CD4-positive, CD25-positive, alpha-beta regulatory T cell (primary cell): ENCODE results near the gene OR4D2. TPM values are rescaled to one million over a fixed set of nuclear protein-coding genes. Genes with fewer than 3 reads are reported as not detected.
"Not testable (repeated sequence)": the region's sequence is repeated elsewhere in the genome, so short reads cannot be mapped to it uniquely, and the experiment has no call there.

Experiments
- ATAC-seq, 2 donors: fragments of 150-1000 bp; cut with Tn5 transposase; one replicate each; pipeline ENCODE4 v1.10.0; 2021; ENCODE audit warnings: low read depth in 2 of 2, moderate number of reproducible peaks in 2 of 2, moderate library complexity in 1 of 2
- DNase-seq, 3 donors: peaks; one replicate each; pipeline versions ENCODE4 v3.0.0 to v3.0.0-alpha.2; 2012 to 2022; ENCODE audit warnings: mixed read lengths in 1 of 3
- H3K27ac ChIP-seq: one replicate; pipeline ENCODE4 v1.7.0; 2013; ENCODE audit warnings: mild to moderate bottlenecking, low read length; ENCODE audit not compliant: insufficient read depth, poor library complexity, severe bottlenecking
- H3K27me3 ChIP-seq: one replicate; pipeline ENCODE4 v1.7.0; 2013; ENCODE audit warnings: low read length; ENCODE audit not compliant: control insufficient read depth, insufficient read depth
- H3K36me3 ChIP-seq: one replicate; pipeline ENCODE4 v1.7.0; 2013; ENCODE audit warnings: mild to moderate bottlenecking, low read length, moderate library complexity; ENCODE audit not compliant: control insufficient read depth, insufficient read depth
- H3K4me1 ChIP-seq: 2 replicates; pipeline ENCODE4 v1.7.0; 2013; ENCODE audit warnings: mild to moderate bottlenecking, low read length; ENCODE audit not compliant: insufficient read depth, control insufficient read depth, poor library complexity, severe bottlenecking
- H3K4me3 ChIP-seq: one replicate; pipeline ENCODE4 v1.7.0; 2013; ENCODE audit warnings: low read depth, mild to moderate bottlenecking, low read length, moderate library complexity
- H3K9me3 ChIP-seq, 2 experiments: 1 replicate in 1 of 2; 2 replicates in 1 of 2; pipeline ENCODE4 v1.7.0; 2013; ENCODE audit warnings: low read length in 2 of 2, mild to moderate bottlenecking in 1 of 2, moderate library complexity in 1 of 2; ENCODE audit not compliant: control insufficient read depth in 2 of 2
- H3K27ac Mint-ChIP-seq, 3 donors: one replicate each; pipeline ENCODE4 v1.8.0; 2020 to 2022; ENCODE audit warnings: mild to moderate bottlenecking in 3 of 3, mixed read lengths in 3 of 3, moderate library complexity in 2 of 3
- H3K27me3 Mint-ChIP-seq: one replicate; pipeline ENCODE4 v1.8.0; 2022; ENCODE audit warnings: mild to moderate bottlenecking, mixed read lengths
- H3K36me3 Mint-ChIP-seq: one replicate; pipeline ENCODE4 v1.8.0; 2020; ENCODE audit warnings: mixed read lengths
- H3K4me1 Mint-ChIP-seq, 4 donors: one replicate each; pipeline ENCODE4 v1.8.0; 2020 to 2022; ENCODE audit warnings: mixed read lengths in 4 of 4, mild to moderate bottlenecking in 1 of 4
- H3K4me3 Mint-ChIP-seq, 4 donors: one replicate each; pipeline ENCODE4 v1.8.0; 2020 to 2022; ENCODE audit warnings: mild to moderate bottlenecking in 4 of 4, mixed read lengths in 4 of 4, moderate library complexity in 3 of 4
- H3K9me3 Mint-ChIP-seq, 7 donors: one replicate each; pipeline ENCODE4 v1.8.0; 2020 to 2022; ENCODE audit warnings: mixed read lengths in 7 of 7, mild to moderate bottlenecking in 3 of 7, moderate library complexity in 2 of 7
- polyA plus RNA-seq, 4 donors: library from polyadenylated mRNA; unstranded; fragments of 300-500 nt; fragmentation: Illumina TruSeq; gene quantifications; one replicate each; pipeline ENCODE4 v1.2.3, GENCODE V29; 2021
- total RNA-seq: library from RNA; stranded (reverse); gene quantifications from one replicate; pipeline ENCODE4 v1.2.3, GENCODE V29; 2022

OR4D2 gene
- total RNA-seq (not detected), polyA plus RNA-seq (not detected)

- Mint-ChIP-seq H3K27ac (peak within 1 kb of the TSS in 2 of 3 donors; percentile 50 to 65), H3K27me3 (peaks cover 33% of the 10 kb centered on the region), H3K4me1 (peaks cover 25 to 38% (median 31%) of the 10 kb centered on the region in 4 donors), H3K36me3 (peaks cover 3% of the 10 kb centered on the region), H3K4me3 (no peak within 1 kb of the TSS), H3K9me3 (no peaks in the 10 kb centered on the region)
- ATAC-seq: no peak
- no peak within 1 kb of the TSS for H3K4me3 ChIP-seq
- H3K4me1 ChIP-seq: peaks cover 20% of the 10 kb centered on the region
- H3K27me3 ChIP-seq: peaks cover 12% of the 10 kb centered on the region
- DNase-seq: no peak
- H3K36me3 ChIP-seq: no peaks in the 10 kb centered on the region
- no peaks in the 10 kb centered on the region for H3K9me3 ChIP-seq
- no peak within 1 kb of the TSS for H3K27ac ChIP-seq
These were observed at the start of gene OR4D2 for GRCh38 chr17:58166682-58167081. TSS of gene OR4D2 (plus strand) at chr17:58166982. CDS start at chr17:58169656, 2,674 bp downstream.

GRCh38 chr17:58117382-58117781, 49.4 kb upstream of the OR4D2 start:
- no peaks in the 10 kb centered on the region for H3K9me3 Mint-ChIP-seq
- no peaks in the 10 kb centered on the region for H3K36me3 ChIP-seq
- no peaks in the 10 kb centered on the region for H3K9me3 ChIP-seq
- H3K27me3 ChIP-seq: peaks cover 5% of the 10 kb centered on the region
- no peak for ATAC-seq
- no peak overlapping the region for H3K27ac ChIP-seq
- H3K36me3 Mint-ChIP-seq: no peaks in the 10 kb centered on the region
- DNase-seq: no peak
- H3K27ac Mint-ChIP-seq: no peak overlapping the region
- no peaks in the 10 kb centered on the region for H3K4me1 ChIP-seq
- H3K4me1 Mint-ChIP-seq: peaks cover 5 to 7% (median 6%) of the 10 kb centered on the region in 4 donors
- H3K4me3 ChIP-seq: no peak overlapping the region
- peaks cover 33% of the 10 kb centered on the region for H3K27me3 Mint-ChIP-seq
- no peak overlapping the region for H3K4me3 Mint-ChIP-seq

GRCh38 chr17:58119491-58119890, 47.3 kb upstream of the OR4D2 start:
- Mint-ChIP-seq H3K4me3 (no peak overlapping the region), H3K9me3 (no peaks in the 10 kb centered on the region), H3K27ac (no peak overlapping the region), H3K36me3 (no peaks in the 10 kb centered on the region), H3K27me3 (peaks cover 33% of the 10 kb centered on the region), H3K4me1 (peaks cover 3 to 7% (median 6%) of the 10 kb centered on the region in 4 donors)
- Histone ChIP-seq H3K4me3 (no peak overlapping the region), H3K27ac (no peak overlapping the region), H3K9me3 (no peaks in the 10 kb centered on the region), H3K4me1 (no peaks in the 10 kb centered on the region), H3K27me3 (peaks cover 3% of the 10 kb centered on the region), H3K36me3 (no peaks in the 10 kb centered on the region)
- ATAC-seq (no peak), DNase-seq (no peak)

- DNase-seq (peak; percentile 23 to 67 (median 62)), ATAC-seq (no peak)
- H3K27ac Mint-ChIP-seq: no peak overlapping the region
- H3K27ac ChIP-seq: no peak overlapping the region
- H3K27me3 ChIP-seq: peaks cover 3% of the 10 kb centered on the region
- H3K4me1 Mint-ChIP-seq: peaks cover 3 to 7% (median 6%) of the 10 kb centered on the region in 4 donors
- peaks cover 33% of the 10 kb centered on the region for H3K27me3 Mint-ChIP-seq
- no peaks in the 10 kb centered on the region for H3K36me3 ChIP-seq
- H3K4me3 ChIP-seq: no peak overlapping the region
- H3K4me1 ChIP-seq: no peaks in the 10 kb centered on the region
- no peak overlapping the region for H3K4me3 Mint-ChIP-seq
- H3K9me3 ChIP-seq: no peaks in the 10 kb centered on the region
- no peaks in the 10 kb centered on the region for H3K9me3 Mint-ChIP-seq
- no peaks in the 10 kb centered on the region for H3K36me3 Mint-ChIP-seq
These were observed 46.5 kb upstream of the OR4D2 start for GRCh38 chr17:58120195-58120822.

GRCh38 chr17:58121925-58122324, 44.9 kb upstream of the OR4D2 start:
- no peak overlapping the region for H3K27ac Mint-ChIP-seq
- no peak overlapping the region for H3K27ac ChIP-seq
- DNase-seq: peak in 2 of 3 donors; percentile 60 to 63

GRCh38 chr17:58127846-58128245, 38.9 kb upstream of the OR4D2 start:
- peak overlapping the region in 1 of 3 donors; percentile 66 for H3K27ac Mint-ChIP-seq
- no peaks in the 10 kb centered on the region for H3K36me3 Mint-ChIP-seq
- H3K4me3 Mint-ChIP-seq: no peak overlapping the region
- Histone ChIP-seq H3K27ac (no peak overlapping the region), H3K4me3 (no peak overlapping the region), H3K4me1 (no peaks in the 10 kb centered on the region), H3K9me3 (no peaks in the 10 kb centered on the region), H3K36me3 (no peaks in the 10 kb centered on the region), H3K27me3 (peaks cover 9% of the 10 kb centered on the region)
- H3K27me3 Mint-ChIP-seq: peaks cover 50% of the 10 kb centered on the region
- DNase-seq: no peak
- peaks cover 0 to 2% (median 0%) of the 10 kb centered on the region in 7 donors for H3K9me3 Mint-ChIP-seq
- no peaks in the 10 kb centered on the region for H3K4me1 Mint-ChIP-seq
- ATAC-seq: no peak

More at GRCh38 chr17:58121925-58122324, 44.9 kb upstream of the OR4D2 start:
- Mint-ChIP-seq H3K27me3 (peaks cover 29% of the 10 kb centered on the region), H3K4me1 (peaks cover 3 to 7% (median 6%) of the 10 kb centered on the region in 4 donors), H3K36me3 (no peaks in the 10 kb centered on the region), H3K4me3 (peak overlapping the region in 1 of 4 donors; percentile 44), H3K9me3 (no peaks in the 10 kb centered on the region)
- peak; percentile 53 to 72 for ATAC-seq
- Histone ChIP-seq H3K27me3 (peaks cover 5% of the 10 kb centered on the region), H3K36me3 (no peaks in the 10 kb centered on the region), H3K4me1 (no peaks in the 10 kb centered on the region), H3K4me3 (no peak overlapping the region), H3K9me3 (no peaks in the 10 kb centered on the region)

GRCh38 chr17:58132697-58133096, 34.1 kb upstream of the OR4D2 start:
- H3K4me1 Mint-ChIP-seq, ATAC-seq, H3K36me3 ChIP-seq, DNase-seq, H3K27ac Mint-ChIP-seq, H3K36me3 Mint-ChIP-seq, H3K4me3 ChIP-seq, H3K4me3 Mint-ChIP-seq, H3K9me3 ChIP-seq, H3K4me1 ChIP-seq, H3K27ac ChIP-seq: not testable (repeated sequence)
- peaks cover 0 to 12% (median 4%) of the 10 kb centered on the region in 7 donors for H3K9me3 Mint-ChIP-seq
- H3K27me3 Mint-ChIP-seq: peaks cover 65% of the 10 kb centered on the region
- H3K27me3 ChIP-seq: peaks cover 12% of the 10 kb centered on the region
